ENCODE results near the gene MUC6. TPM values are rescaled to one million over a fixed set of nuclear protein-coding genes. Genes with fewer than 3 reads are reported as not detected.

MUC6 gene
- total and polyA plus RNA-seq, 8 donors, result 25.5 to 239 (median 94.3) TPM

DNA sequence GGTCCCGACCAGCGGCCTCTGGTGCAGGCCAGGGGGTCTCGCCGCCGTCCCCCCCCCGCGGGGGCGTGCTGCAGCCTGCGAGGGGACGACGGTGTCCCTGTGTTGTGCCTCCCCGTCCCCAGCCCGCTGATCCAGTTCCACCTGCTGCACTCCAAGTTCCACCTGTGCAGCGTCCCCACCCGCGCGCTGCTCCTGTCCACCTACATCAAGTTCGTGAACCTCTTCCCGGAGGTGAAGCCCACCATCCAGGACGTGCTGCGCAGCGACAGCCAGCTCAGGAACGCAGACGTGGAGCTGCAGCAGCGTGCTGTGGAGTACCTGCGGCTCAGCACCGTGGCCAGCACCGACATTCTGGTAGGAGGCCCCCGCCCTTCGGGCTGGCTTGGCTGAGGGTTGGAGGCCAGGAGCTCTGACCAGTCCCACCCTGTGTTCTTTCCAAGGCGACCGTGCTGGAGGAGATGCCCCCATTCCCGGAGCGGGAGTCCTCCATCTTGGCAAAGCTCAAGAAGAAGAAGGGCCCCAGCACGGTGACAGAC is 42.8 kb downstream of the MUC6 start:
- Histone ChIP-seq H3K27ac (no peak overlapping the region), H3K4me3 (no peak overlapping the region), H3K4me1 (no peaks in the 10 kb centered on the region), H3K36me3 (peaks cover 4 to 41% (median 25%) of the 10 kb centered on the region in 3 donors), H3K9me3 (no peaks in the 10 kb centered on the region), H3K27me3 (no peaks in the 10 kb centered on the region)
- TF ChIP-seq, protein P1, sequence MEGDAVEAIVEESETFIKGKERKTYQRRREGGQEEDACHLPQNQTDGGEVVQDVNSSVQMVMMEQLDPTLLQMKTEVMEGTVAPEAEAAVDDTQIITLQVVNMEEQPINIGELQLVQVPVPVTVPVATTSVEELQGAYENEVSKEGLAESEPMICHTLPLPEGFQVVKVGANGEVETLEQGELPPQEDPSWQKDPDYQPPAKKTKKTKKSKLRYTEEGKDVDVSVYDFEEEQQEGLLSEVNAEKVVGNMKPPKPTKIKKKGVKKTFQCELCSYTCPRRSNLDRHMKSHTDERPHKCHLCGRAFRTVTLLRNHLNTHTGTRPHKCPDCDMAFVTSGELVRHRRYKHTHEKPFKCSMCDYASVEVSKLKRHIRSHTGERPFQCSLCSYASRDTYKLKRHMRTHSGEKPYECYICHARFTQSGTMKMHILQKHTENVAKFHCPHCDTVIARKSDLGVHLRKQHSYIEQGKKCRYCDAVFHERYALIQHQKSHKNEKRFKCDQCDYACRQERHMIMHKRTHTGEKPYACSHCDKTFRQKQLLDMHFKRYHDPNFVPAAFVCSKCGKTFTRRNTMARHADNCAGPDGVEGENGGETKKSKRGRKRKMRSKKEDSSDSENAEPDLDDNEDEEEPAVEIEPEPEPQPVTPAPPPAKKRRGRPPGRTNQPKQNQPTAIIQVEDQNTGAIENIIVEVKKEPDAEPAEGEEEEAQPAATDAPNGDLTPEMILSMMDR (IDR thresholded peaks at IDR 0.05), result no peak
- intact Hi-C loops (cut with DNase I), result no loop called here
- WGBS, 2 donors, result 93 to 96% methylated on average over 35 of the region's 35 CpGs
- DNase-seq (no peak), ATAC-seq (no peak), FAIRE-seq (no peak)

DNA sequence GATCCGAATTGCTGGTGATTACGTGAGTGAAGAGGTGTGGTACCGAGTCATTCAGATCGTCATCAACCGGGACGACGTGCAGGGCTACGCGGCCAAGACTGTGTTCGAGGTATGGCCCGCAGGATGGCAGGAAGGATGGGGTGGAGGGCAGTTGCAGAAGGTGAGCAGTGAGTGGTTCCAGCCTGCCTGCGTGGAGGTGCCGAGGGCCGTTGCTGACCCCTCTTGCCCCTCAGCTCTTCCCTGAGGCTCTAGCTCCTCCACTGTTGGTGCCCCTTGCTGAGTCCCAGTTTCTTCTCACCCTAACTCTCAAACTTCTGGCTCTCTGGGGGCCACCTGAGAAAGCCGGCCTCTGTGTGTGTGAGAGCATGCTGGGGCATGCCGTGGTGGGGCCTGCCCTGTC is 43.9 kb downstream of the MUC6 start:
- Histone ChIP-seq H3K27ac (no peak overlapping the region), H3K9me3 (no peaks in the 10 kb centered on the region), H3K4me3 (no peak overlapping the region), H3K4me1 (no peaks in the 10 kb centered on the region), H3K36me3 (peaks cover 4 to 52% (median 28%) of the 10 kb centered on the region in 3 donors), H3K27me3 (no peaks in the 10 kb centered on the region)
- FAIRE-seq (no peak), DNase-seq (no peak), ATAC-seq (no peak)
- TF ChIP-seq, protein P1 (IDR thresholded peaks at IDR 0.05), result no peak
- WGBS, 2 donors, result 91 to 98% methylated on average over 16 of the region's 16 CpGs
- intact Hi-C loops (cut with DNase I), result no loop called here

DNA sequence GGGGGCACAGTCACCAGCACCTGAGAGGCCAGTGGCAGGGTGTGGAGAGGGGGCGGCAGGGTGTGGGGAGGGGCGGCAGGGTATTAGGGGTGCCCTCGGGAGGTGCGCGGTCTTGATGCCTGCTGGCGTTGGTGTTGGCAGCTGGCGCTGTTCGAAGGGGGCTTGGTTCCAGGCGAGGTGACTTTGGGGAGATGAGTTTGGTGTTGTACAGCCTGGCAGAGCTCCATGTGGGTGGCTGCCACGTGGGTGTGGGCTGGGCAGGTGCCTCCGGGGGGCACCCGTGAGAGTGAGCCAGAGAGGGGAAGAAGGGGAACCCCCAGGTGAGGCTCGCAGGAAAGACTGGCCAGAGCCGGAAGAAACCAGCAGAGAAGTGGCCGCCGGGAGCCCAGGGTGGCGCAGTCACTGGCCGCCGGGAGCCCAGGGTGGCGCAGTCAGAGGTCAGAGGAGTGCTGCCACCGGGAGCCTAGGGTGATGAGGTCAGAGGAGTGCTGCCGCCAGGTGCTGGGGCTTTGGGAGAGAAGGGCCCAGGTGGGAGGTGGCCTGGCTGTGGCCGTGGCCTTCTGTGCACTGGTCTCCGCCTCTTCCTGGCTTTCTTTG is 44.7 kb downstream of the MUC6 start:
- Histone ChIP-seq H3K27ac (no peak overlapping the region), H3K27me3 (no peaks in the 10 kb centered on the region), H3K9me3 (no peaks in the 10 kb centered on the region), H3K4me1 (no peaks in the 10 kb centered on the region), H3K36me3 (peaks cover 4 to 59% (median 34%) of the 10 kb centered on the region in 3 donors), H3K4me3 (no peak overlapping the region)
- intact Hi-C loops (cut with DNase I), result no loop called here
- DNase-seq, result peak in 1 of 6 donors; percentile 72
- no peak for FAIRE-seq
- WGBS, 2 donors, result 81% methylated on average over 24 of the region's 24 CpGs
- TF ChIP-seq, protein P1 (IDR thresholded peaks at IDR 0.05), result no peak
- peak in 3 of 4 donors; percentile 6 to 13 (median 8) for ATAC-seq

DNA sequence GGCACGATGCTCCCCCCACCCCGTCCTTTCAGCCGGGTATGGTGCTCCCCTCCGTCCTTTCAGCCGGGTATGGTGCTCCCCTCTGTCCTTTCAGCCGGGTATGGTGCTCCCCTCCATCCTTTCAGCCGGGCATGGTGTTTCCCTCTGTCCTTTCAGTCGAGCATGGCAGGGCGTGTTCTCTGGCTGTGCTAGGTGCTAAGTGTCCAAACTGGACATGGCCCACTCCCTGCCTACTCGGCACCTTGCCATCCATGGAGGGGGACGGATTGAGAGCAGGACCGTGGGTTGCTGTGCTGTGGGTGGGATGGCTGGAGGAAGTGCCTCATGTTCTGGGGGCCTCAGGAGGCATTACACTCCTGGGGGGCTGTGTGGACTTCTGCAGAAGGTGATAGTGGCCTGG is 45.5 kb downstream of the MUC6 start:
- Histone ChIP-seq H3K27ac (no peak overlapping the region), H3K27me3 (no peaks in the 10 kb centered on the region), H3K9me3 (no peaks in the 10 kb centered on the region), H3K4me1 (no peaks in the 10 kb centered on the region), H3K36me3 (peaks cover 4 to 67% (median 35%) of the 10 kb centered on the region in 3 donors), H3K4me3 (no peak overlapping the region)
- FAIRE-seq (no peak), ATAC-seq (no peak), DNase-seq (no peak)
- TF ChIP-seq, protein P1 (IDR thresholded peaks at IDR 0.05), result no peak
- WGBS, 2 donors, result 84 to 90% methylated on average over 12 of the region's 12 CpGs
- intact Hi-C loops (cut with DNase I), result no loop called here

DNA sequence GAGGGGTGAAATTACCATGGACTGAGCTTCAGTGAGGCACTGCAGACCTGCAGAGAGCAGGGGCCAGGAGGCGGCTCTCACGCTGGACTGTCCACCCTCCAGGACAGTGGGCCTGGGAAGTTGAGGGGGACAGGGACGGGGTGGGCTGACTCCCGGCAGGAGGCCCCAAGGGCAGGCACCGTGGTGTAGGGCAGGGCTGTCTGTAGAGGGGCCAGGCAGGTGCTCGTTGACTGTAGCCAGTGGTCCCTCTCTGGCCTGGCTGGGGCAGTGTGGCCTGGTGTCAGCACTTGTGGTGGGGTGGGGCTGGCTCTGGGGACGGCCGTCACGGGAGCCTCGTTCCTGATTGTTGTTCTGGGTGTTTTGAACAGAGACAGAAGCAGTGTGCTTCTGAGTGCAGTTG is 46.4 kb downstream of the MUC6 start:
- peaks cover 4 to 74% (median 35%) of the 10 kb centered on the region in 3 donors for H3K36me3 ChIP-seq
- no peak overlapping the region for H3K27ac ChIP-seq
- no peak overlapping the region for H3K4me3 ChIP-seq
- TF ChIP-seq, protein P1 (IDR thresholded peaks at IDR 0.05), result no peak
- no peak for FAIRE-seq
- no peaks in the 10 kb centered on the region for H3K9me3 ChIP-seq
- intact Hi-C loops (cut with DNase I), result no loop called here
- no peak for DNase-seq
- H3K4me1 ChIP-seq, result no peaks in the 10 kb centered on the region
- WGBS, 2 donors, result 93 to 96% methylated on average over 10 of the region's 10 CpGs
- ATAC-seq, result no peak
- H3K27me3 ChIP-seq, result no peaks in the 10 kb centered on the region
